ENCODE results near the gene SLC30A10.

Gene SLC30A10

DNA sequence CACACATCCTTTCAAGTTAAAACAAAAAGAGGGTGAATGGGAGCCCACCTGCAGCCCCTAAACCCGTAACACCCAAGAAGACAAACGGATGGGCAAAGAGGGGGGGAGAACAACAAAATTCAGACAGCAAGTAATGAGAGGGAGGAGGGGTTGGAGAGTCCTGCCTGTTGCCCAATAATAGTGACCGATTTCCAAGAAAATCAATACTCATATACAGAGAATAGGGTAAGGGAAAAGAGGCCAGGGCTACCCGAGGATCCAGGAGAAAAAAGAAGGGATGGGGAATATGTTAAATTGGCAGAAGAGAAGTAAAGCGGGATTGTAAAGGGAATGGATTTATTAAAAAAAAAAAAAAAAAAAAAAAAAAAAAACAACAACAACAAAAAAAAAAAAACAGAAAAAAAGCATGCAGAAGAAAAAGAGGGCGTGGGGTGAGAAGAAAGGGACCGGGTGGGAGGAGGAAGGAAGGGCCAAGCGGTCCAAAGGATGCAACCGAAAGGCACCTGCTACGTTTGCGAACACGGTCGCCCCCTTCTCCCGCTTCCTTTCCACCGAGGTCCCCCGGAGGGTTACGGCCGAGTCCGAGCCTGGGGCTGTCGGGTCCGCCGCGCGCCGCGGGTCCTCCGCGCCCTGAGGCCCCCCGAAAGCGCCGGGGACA lies 930 bp downstream of the SLC30A10 start:
- no peaks in the 10 kb centered on the region for H3K4me1 ChIP-seq (ENCODE audit: insufficient read depth, low read length)
- H3K9ac ChIP-seq (ENCODE audit: low read depth, low read length), result peak overlapping the region; percentile 17; the same call in 1 of the 2 replicates
- no peak overlapping the region for H3K27ac ChIP-seq (ENCODE audit: low read depth, low read length)
- H3K4me3 ChIP-seq (ENCODE audit: low read length), result peak overlapping the region; percentile 72
- H3K9me3 ChIP-seq (ENCODE audit: insufficient read depth, low read depth, low read length), result no peaks in the 10 kb centered on the region
- 9% methylated on average over 29 of the region's 31 CpGs for WGBS
- H3K27me3 ChIP-seq (ENCODE audit: insufficient read depth, low read length), result peaks cover 34% of the 10 kb centered on the region
- no peaks in the 10 kb centered on the region for H3K36me3 ChIP-seq (ENCODE audit: insufficient read depth, low read length)

DNA sequence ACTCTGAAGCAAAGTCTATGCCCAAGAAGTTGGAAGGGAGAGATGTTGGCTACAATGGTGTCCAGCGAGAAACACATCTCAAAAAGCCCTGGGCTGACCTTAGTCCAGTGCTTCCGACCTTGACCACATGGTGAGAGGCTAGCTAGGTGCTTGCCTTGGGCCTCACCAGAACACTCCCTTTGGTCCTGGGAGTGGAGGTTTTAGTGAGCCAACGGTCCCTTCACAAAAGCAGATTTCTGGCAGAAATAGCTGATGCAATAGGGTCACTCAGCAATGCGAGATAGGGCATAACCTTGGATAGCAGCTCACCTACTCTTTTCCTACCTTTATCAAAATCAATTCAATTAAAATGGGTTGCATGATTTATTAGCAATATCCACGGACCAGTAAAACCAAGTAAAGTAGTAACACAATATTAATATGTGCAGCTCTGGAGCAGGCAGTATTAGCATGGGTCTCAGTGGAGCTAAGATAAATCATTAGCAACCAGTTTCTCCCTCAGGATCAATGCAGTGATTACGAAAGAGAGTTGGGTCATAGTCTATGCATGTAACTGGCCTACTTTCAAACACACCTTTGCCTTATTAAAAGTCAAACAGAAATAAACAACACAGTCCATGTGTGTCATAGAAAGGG lies 1.9 kb downstream of the SLC30A10 start:
- Histone ChIP-seq H3K4me1 (ENCODE audit: insufficient read depth, low read length) (no peaks in the 10 kb centered on the region), H3K27me3 (ENCODE audit: insufficient read depth, low read length) (peaks cover 34% of the 10 kb centered on the region), H3K4me3 (ENCODE audit: low read length) (no peak overlapping the region), H3K9me3 (ENCODE audit: insufficient read depth, low read depth, low read length) (no peaks in the 10 kb centered on the region), H3K9ac (ENCODE audit: low read depth, low read length) (no peak overlapping the region), H3K36me3 (ENCODE audit: insufficient read depth, low read length) (no peaks in the 10 kb centered on the region), H3K27ac (ENCODE audit: low read depth, low read length) (no peak overlapping the region)
- WGBS, result 93% methylated on average over 5 of the region's 6 CpGs

- H3K4me3 ChIP-seq (ENCODE audit: low read length), result no peak overlapping the region
- H3K4me1 ChIP-seq (ENCODE audit: insufficient read depth, low read length), result 0 out of 2 replicates have a peak, but pooled peaks cover 5% of the 10 kb centered on the region
- H3K27ac ChIP-seq (ENCODE audit: low read depth, low read length), result no peak overlapping the region
- WGBS, result 92% methylated on average over 4 of the region's 4 CpGs
- no peak overlapping the region for H3K9ac ChIP-seq (ENCODE audit: low read depth, low read length)
- H3K27me3 ChIP-seq (ENCODE audit: insufficient read depth, low read length), result peaks cover 34% of the 10 kb centered on the region
- no peaks in the 10 kb centered on the region for H3K36me3 ChIP-seq (ENCODE audit: insufficient read depth, low read length)
- no peaks in the 10 kb centered on the region for H3K9me3 ChIP-seq (ENCODE audit: insufficient read depth, low read depth, low read length)
These were observed 4.0 kb downstream of the SLC30A10 start for GRCh38 chr1:219924342-219924741.

DNA sequence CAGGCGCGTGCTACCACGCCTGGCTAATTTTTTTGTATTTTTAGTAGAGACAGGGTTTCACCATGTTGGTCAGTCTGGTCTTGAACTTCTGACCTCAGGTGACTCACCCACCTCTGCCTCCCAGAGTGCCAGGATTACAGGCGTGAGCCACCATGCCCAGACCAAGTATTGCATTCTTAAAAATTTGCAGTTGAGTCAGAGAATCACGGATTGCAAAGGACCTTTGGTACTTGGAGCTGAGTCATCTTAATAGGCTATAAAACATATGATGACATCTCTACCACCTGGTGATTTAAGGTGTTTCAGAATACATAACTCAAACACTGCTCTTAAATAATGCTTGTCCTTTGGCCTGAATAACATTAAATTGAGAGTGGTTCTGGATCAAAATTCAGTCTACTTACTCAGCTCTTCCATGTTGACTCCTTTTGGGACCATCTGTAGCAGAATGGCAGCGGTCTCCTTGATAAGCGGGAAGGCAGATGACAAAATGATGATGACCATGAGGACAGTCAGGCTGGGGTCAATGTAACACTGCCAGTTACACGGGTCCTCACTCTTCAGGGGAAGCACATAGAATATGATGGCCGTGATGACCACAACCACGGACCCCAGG lies 10.4 kb downstream of the SLC30A10 start:
- H3K4me3 ChIP-seq (ENCODE audit: low read length), result no peak overlapping the region
- WGBS, result 97% methylated on average over 10 of the region's 10 CpGs
- 0 out of 2 replicates have a peak, but pooled peaks cover 5% of the 10 kb centered on the region for H3K4me1 ChIP-seq (ENCODE audit: insufficient read depth, low read length)
- no peak overlapping the region for H3K27ac ChIP-seq (ENCODE audit: low read depth, low read length)
- H3K9ac ChIP-seq (ENCODE audit: low read depth, low read length), result no peak overlapping the region
- no peaks in the 10 kb centered on the region for H3K36me3 ChIP-seq (ENCODE audit: insufficient read depth, low read length)
- H3K9me3 ChIP-seq (ENCODE audit: insufficient read depth, low read depth, low read length), result no peaks in the 10 kb centered on the region
- H3K27me3 ChIP-seq (ENCODE audit: insufficient read depth, low read length), result no peaks in the 10 kb centered on the region

DNA sequence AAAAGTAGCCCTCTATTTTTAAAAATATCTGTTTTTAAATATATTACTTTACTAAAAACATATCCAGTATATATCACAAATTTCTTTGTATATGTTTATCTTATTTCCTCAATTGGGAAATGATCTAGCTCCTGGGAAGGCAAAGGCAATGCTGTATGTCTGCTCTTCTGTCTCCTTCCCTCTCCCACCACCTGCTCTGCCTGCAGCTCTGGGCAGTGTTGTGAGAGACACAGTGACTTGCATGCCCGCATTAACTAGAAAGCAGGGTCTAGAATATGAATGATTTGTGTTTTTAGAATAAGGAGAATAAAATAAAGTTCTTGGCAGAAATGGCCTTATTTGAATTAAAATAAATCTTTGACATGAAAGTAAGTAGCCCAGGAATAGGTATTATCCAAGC lies 11.1 kb downstream of the SLC30A10 start:
- H3K27me3 ChIP-seq (ENCODE audit: insufficient read depth, low read length), result no peaks in the 10 kb centered on the region
- H3K4me3 ChIP-seq (ENCODE audit: low read length), result no peak overlapping the region
- H3K4me1 ChIP-seq (ENCODE audit: insufficient read depth, low read length), result 0 out of 2 replicates have a peak, but pooled peaks cover 5% of the 10 kb centered on the region
- no peak overlapping the region for H3K9ac ChIP-seq (ENCODE audit: low read depth, low read length)
- WGBS, result 88% methylated on average over 1 of the region's 1 CpG
- H3K36me3 ChIP-seq (ENCODE audit: insufficient read depth, low read length), result no peaks in the 10 kb centered on the region
- H3K9me3 ChIP-seq (ENCODE audit: insufficient read depth, low read depth, low read length), result no peaks in the 10 kb centered on the region
- no peak overlapping the region for H3K27ac ChIP-seq (ENCODE audit: low read depth, low read length)

GRCh38 chr1:219916257-219916656 lies 12.1 kb downstream of the SLC30A10 start:
- Histone ChIP-seq H3K27me3 (ENCODE audit: insufficient read depth, low read length) (no peaks in the 10 kb centered on the region), H3K36me3 (ENCODE audit: insufficient read depth, low read length) (no peaks in the 10 kb centered on the region), H3K9ac (ENCODE audit: low read depth, low read length) (no peak overlapping the region), H3K4me3 (ENCODE audit: low read length) (no peak overlapping the region), H3K27ac (ENCODE audit: low read depth, low read length) (no peak overlapping the region), H3K9me3 (ENCODE audit: insufficient read depth, low read depth, low read length) (no peaks in the 10 kb centered on the region), H3K4me1 (ENCODE audit: insufficient read depth, low read length) (peaks cover 11% of the 10 kb centered on the region; the same call in 1 of the 2 replicates)
- WGBS, result 100% methylated on average over 1 of the region's 1 CpG

GRCh38 chr1:219913005-219913770 lies 15.2 kb downstream of the SLC30A10 start:
- Histone ChIP-seq H3K27me3 (ENCODE audit: insufficient read depth, low read length) (no peaks in the 10 kb centered on the region), H3K9ac (ENCODE audit: low read depth, low read length) (no peak overlapping the region), H3K9me3 (ENCODE audit: insufficient read depth, low read depth, low read length) (no peaks in the 10 kb centered on the region), H3K4me3 (ENCODE audit: low read length) (no peak overlapping the region), H3K36me3 (ENCODE audit: insufficient read depth, low read length) (no peaks in the 10 kb centered on the region), H3K27ac (ENCODE audit: low read depth, low read length) (no peak overlapping the region), H3K4me1 (ENCODE audit: insufficient read depth, low read length) (peaks cover 6% of the 10 kb centered on the region; the same call in 1 of the 2 replicates)

- Histone ChIP-seq H3K27me3 (ENCODE audit: insufficient read depth, low read length) (no peaks in the 10 kb centered on the region), H3K9ac (ENCODE audit: low read depth, low read length) (no peak overlapping the region), H3K9me3 (ENCODE audit: insufficient read depth, low read depth, low read length) (no peaks in the 10 kb centered on the region), H3K4me3 (ENCODE audit: low read length) (no peak overlapping the region), H3K36me3 (ENCODE audit: insufficient read depth, low read length) (no peaks in the 10 kb centered on the region), H3K27ac (ENCODE audit: low read depth, low read length) (no peak overlapping the region), H3K4me1 (ENCODE audit: insufficient read depth, low read length) (peaks cover 6% of the 10 kb centered on the region; the same call in 1 of the 2 replicates)
- WGBS, result 92% methylated on average over 6 of the region's 6 CpGs
These were observed 17.6 kb downstream of the SLC30A10 start for GRCh38 chr1:219910716-219911115.

DNA sequence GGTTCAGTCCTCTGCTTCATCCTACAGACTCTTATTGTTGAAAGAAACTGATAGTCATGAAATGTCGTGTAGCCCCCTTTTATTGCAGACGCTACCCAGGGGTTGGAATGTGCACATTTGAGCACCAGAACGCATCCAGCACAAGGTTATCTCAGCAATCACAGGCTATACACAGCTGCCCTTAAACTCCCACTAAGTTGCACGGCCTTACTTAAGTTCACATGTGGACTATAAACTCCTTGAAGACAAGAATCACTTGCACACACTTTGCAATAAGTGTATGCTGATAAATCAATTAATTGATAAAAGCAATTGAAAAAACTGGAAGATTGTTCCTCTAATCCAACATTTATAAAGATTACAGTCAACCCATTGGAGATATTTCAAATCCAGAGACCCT lies 18.9 kb downstream of the SLC30A10 start:
- no peaks in the 10 kb centered on the region for H3K36me3 ChIP-seq (ENCODE audit: insufficient read depth, low read length)
- 84% methylated on average over 4 of the region's 4 CpGs for WGBS
- no peaks in the 10 kb centered on the region for H3K27me3 ChIP-seq (ENCODE audit: insufficient read depth, low read length)
- no peak overlapping the region for H3K27ac ChIP-seq (ENCODE audit: low read depth, low read length)
- H3K9me3 ChIP-seq (ENCODE audit: insufficient read depth, low read depth, low read length), result no peaks in the 10 kb centered on the region
- no peak overlapping the region for H3K4me3 ChIP-seq (ENCODE audit: low read length)
- H3K4me1 ChIP-seq (ENCODE audit: insufficient read depth, low read length), result peaks cover 6% of the 10 kb centered on the region; the same call in 1 of the 2 replicates
- no peak overlapping the region for H3K9ac ChIP-seq (ENCODE audit: low read depth, low read length)

GRCh38 chr1:219908170-219908569 lies 20.2 kb downstream of the SLC30A10 start:
- Histone ChIP-seq H3K36me3 (ENCODE audit: insufficient read depth, low read length) (no peaks in the 10 kb centered on the region), H3K9me3 (ENCODE audit: insufficient read depth, low read depth, low read length) (no peaks in the 10 kb centered on the region), H3K27ac (ENCODE audit: low read depth, low read length) (no peak overlapping the region), H3K9ac (ENCODE audit: low read depth, low read length) (no peak overlapping the region), H3K4me1 (ENCODE audit: insufficient read depth, low read length) (peaks cover 6% of the 10 kb centered on the region; the same call in 1 of the 2 replicates), H3K4me3 (ENCODE audit: low read length) (no peak overlapping the region), H3K27me3 (ENCODE audit: insufficient read depth, low read length) (no peaks in the 10 kb centered on the region)
- 96% methylated on average over 3 of the region's 3 CpGs for WGBS

DNA sequence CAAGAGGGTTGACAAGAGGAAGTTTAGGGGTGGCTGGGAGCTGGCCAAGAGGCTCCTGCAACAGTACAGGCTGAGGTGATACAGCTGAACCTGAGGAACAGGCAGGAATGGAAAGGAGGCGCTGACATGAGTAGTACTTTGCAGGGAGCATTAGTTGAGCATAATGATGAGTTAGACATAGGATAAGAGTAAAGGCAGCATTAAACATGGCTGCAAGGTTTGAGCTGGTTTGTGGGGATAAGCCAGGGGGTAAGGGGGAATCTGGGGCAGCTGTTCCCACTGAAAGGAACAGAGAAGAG lies 20.6 kb downstream of the SLC30A10 start:
- Histone ChIP-seq H3K4me3 (ENCODE audit: low read length) (no peak overlapping the region), H3K9ac (ENCODE audit: low read depth, low read length) (no peak overlapping the region), H3K36me3 (ENCODE audit: insufficient read depth, low read length) (no peaks in the 10 kb centered on the region), H3K27ac (ENCODE audit: low read depth, low read length) (no peak overlapping the region), H3K4me1 (ENCODE audit: insufficient read depth, low read length) (peaks cover 6% of the 10 kb centered on the region; the same call in 1 of the 2 replicates), H3K9me3 (ENCODE audit: insufficient read depth, low read depth, low read length) (no peaks in the 10 kb centered on the region), H3K27me3 (ENCODE audit: insufficient read depth, low read length) (no peaks in the 10 kb centered on the region)
- WGBS, result 98% methylated on average over 1 of the region's 1 CpG

Measured in HUES64 (cell line).